HG03159 (cell line): ENCODE results near the gene GPR162.

Source experiments
- ATAC-seq: cut with Tn5 transposase; IDR thresholded peaks from one replicate; pipeline ENCODE4 v1.9.1; 2021; ENCODE audit warnings: mild to moderate bottlenecking, moderate library complexity; ENCODE audit not compliant: unreplicated experiment

GPR162 gene

DNA sequence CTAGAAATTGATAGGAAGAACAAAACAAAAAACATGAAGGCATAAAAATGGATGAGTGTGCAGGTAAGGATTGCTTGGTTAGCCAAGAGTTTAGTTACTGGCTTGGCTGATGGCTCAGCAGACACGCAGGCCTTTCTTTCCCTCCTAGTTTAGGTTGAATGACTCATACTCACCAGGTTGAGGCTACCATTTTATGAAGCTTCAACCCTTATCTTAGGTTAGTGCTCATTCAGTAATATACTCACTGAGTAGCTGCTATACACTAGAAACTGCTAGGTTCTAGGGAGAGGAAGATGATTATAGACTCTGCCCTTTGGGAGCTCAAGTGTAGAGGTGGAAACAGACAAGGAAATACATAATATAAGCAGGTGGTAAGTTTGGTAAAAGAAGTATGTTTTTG lies 12.6 kb downstream of the GPR162 start:
- ATAC-seq = no peak

GRCh38 chr12:6834873-6835272 lies 13.3 kb downstream of the GPR162 start:
- no peak for ATAC-seq

GRCh38 chr12:6836851-6837250 lies 15.2 kb downstream of the GPR162 start:
- no peak for ATAC-seq

DNA sequence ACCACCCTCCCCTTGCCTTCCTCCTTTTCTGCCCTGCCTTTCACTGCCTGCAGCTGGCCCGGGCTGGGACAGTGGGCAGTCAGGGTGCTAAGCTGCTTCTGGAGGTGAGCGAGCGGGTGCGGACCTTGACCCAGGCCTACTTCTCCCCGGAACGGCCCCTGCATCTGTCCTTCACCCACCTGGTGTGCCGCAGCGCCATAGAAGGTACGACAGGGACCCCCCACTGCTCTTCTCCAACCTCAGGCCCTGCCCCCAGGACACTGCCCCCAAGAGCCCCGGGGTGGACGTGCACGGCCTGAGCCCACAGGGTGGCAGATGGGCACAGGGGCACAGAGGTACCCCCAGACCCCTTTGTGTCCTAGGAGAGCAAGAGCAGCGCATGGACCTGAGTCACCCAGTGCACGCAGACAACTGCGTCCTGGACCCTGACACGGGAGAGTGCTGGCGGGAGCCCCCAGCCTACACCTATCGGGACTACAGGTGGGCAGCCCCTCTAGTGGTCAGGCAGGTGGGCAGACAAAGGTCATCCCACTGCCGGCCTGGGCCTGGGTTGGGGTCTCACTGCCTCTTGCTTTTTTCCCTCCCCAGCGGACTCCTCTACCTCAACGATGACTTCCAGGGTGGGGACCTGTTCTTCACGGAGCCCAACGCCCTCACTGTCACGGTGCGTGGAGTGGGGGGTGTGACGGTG lies 15.9 kb downstream of the GPR162 start:
- ATAC-seq = no peak

GRCh38 chr12:6838854-6839253 lies 17.2 kb downstream of the GPR162 start:
- ATAC-seq = no peak

DNA sequence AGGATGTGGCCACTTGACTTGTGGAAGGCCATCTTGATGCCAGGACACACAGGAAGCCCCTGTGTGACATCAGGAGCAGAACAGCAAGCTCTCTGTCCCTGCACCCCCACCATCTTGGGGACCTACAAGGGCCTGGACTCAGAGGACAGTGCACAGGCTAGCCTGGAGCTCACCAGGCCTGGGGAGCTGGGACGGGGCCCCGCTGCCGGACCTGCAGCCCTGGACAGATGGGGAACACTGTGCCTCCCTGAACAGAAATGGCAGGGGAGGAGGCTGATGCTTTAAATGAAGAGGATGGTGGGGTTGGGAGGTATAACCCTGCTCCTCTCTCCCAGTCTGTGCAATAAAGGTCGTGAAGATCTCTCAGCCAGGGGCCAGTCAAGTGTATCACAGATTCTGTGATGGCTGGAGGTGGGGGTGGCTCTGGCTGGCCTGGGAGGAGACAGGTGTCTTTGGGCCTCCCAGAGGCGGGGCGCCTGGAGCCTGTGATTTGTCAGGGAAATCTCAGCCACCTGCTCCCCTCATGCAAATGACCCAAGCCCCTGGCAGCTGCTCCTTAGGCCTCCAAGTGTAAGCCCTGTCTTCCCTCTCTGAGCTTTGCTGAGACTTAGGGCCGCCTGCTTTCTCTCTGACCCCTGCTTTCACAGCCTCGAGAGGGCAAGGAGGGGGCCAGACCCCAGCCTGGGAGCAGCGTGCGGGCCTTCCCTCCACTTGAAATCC lies 18.0 kb downstream of the GPR162 start:
- peak; percentile 75 for ATAC-seq

DNA sequence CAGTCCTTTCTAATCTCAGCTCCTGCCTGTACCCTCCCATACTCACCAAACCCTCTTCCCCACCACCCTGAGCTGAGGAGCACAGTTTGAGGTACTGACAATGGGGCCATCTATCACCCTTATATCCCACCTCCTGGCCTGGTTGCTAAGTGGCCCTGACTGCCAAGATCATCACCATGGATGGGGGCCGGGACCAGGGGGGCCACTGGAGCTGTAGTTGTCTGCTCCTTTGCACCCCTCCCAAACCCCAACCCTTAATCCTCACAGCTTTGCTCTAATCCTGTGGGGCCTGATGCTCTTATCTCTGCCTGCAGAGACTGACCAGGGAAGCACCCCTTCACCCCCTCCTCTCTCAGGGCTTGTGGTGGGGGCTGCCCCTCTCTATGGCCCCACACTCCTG lies 18.7 kb downstream of the GPR162 start:
- no peak for ATAC-seq

DNA sequence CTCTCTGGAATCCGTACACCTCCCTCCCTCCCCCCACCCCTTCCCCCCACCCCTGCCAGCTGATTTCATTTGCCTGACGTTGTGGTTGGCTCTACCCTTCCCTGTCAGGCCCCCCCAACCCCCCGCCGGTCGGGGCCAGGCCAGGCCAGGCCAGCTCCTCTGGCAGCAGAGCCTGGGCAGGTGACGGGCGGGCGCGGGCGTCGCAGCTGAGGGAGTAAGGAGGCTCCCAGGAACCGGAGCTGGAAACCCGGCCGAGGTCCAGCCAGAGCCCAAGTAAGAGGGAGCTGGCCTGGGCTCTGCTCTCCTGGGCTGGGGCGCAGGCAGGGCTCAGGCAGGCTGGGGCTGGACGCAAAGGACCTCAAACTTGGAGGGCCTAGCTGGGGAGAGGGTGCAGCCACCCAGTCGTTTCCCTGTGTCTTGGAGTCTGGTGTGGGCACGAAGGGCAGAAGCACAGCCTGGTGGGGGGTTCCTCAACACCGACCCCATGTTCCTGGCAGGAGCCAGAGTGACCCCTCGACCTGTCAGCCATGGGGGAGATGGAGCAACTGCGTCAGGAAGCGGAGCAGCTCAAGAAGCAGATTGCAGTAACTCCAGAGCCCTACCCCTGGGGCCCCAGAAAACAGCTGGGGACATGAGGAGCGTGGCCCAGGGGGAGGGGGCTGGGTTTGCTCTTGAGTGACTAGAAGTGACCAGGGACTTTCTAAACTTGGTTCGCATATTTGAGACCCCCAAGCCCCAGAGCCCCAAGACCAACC lies 19.3 kb downstream of the GPR162 start, which contains the start of gene GNB3:
Gene GNB3, plus strand, starts transcription at position 165 of the 755 bp plus-strand sequence. Its CDS starts 363 bp downstream, at position 528.
- ATAC-seq = no peak

GRCh38 chr12:6842075-6842474 lies 20.5 kb downstream of the GPR162 start:
- ATAC-seq = no peak

DNA sequence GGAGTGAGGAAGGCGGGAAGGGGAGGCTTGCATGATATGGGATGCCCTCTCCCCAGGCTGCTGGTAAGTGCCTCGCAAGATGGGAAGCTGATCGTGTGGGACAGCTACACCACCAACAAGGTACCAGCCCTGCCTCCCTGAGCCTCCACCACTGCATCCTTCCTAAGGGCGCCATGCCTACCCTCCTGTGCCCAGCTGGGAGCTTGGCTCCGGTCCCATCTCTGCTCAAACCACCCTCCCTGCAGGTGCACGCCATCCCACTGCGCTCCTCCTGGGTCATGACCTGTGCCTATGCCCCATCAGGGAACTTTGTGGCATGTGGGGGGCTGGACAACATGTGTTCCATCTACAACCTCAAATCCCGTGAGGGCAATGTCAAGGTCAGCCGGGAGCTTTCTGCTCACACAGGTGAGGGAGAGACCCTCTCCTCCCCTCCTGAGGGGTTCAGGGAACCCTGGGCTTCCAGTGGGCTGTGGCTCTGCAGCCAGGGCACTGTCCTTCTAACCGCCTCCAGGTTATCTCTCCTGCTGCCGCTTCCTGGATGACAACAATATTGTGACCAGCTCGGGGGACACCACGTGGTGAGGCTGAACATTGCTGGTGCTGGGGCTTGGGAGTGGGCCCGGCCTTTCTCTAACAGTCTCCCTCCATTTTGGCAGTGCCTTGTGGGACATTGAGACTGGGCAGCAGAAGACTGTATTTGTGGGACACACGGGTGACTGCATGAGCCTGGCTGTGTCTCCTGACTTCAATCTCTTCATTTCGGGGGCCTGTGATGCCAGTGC lies 21.7 kb downstream of the GPR162 start:
- no peak for ATAC-seq

- ATAC-seq = no peak
These were observed 23.8 kb downstream of the GPR162 start for GRCh38 chr12:6845395-6845794.

DNA sequence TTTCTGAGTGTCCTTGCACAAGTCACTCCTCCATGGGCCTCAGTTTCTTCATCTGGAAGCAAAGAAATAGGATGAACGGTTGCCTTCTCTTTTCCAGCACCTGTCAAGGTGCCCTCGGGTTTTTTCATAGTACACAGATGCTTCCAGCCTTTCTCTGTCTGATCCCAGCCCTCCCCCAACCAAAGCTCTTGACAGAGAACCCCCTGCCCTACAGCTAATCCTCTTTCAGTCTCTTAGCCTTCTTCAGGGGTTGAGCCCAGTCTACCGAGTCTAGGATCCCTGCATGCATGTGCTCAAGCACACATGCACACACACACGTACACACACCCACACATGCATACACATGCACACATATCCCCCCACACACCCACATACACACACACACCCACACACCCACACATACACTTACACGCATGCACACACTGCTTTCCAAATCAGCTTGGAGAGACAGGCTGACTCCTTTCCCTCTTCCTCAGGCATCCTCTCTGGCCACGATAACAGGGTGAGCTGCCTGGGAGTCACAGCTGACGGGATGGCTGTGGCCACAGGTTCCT lies 24.8 kb downstream of the GPR162 start:
- ATAC-seq = no peak

GRCh38 chr12:6847676-6848075 lies 26.1 kb downstream of the GPR162 start:
- ATAC-seq = no peak

DNA sequence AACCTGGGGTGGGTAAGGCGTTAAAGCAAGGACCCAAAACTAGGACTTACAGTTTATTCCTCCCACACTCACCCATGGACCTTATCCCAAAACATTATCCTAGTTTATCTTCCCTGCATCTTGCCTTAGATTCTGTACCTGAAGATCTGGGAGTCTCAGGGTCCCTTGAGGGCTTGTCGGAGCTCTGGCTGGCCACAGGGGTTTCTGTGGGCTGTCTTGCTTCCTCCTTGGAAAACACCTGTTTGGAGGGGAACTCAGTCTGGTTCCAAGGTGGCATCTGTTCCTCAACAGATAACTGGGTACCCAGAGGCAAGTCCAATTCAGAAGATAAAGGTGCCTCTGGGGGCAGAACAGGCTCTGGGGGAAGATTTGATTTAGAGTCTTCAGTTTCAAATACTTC lies 27.8 kb downstream of the GPR162 start:
- ATAC-seq = no peak

GRCh38 chr12:6849976-6850560 lies 28.4 kb downstream of the GPR162 start:
- ATAC-seq = no peak

DNA sequence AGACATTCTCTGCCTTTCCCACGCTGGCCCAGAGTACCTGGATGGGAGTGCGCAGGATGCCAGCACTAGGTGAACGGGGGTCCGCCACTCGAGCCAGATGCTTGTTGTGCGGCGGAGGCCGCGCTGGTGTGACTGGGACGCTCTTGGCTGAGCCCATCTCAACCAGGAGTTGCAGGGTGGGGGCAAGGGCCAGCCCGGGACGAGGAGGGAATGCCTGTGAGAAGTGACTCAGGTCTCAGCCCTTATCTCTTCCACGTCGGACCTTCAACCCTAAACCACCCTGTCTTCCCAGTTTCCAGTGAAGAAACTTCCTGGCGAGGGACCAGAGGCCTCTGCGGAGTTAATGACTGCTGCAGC lies 29.2 kb downstream of the GPR162 start:
- no peak for ATAC-seq

DNA sequence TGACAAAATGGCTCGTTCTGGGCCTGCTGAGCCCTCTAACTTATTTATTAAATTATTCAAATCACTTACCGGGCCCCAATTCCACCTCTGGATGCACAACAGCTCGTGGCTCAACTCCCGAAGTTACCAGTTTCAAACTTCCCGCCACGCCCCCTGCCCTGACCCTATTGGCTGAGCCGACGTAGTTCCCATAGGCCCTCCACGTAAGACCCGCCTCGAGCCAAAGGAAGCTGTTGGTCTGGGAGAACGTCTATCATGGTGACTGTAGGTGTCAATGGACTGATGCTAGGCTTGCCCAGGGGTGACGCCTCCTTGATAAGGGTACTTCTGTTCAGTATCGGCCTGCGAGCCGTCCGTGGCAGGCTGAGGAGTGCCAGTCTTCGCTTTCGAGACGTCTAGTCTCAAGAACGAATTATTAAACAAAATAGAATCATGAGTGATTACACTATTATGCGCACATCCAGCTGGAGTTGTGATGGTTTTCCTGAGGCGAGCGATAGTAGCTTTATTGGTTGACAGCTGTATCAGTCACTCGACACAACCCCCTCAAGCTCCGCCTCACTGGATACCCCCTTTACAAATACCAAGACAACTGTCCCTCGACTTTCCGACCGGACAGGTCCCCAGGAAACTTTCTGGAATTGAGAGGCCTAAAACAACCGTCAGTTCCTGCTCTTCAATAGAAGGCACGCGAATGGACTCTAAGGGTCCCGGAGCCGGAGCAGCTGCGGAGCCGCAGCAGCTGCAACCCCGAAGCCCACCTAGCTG lies 29.7 kb downstream of the GPR162 start, which contains the start of gene CDCA3:
Gene CDCA3, minus strand, starts transcription at position 134 of the 768 bp plus-strand sequence. CDS start 334 bp downstream, outside the sequence.
- peak; percentile 59 for ATAC-seq

- ATAC-seq = peak; percentile 68
These were observed 30.5 kb downstream of the GPR162 start, which contains the start of gene USP5 for GRCh38 chr12:6851921-6852650. Gene USP5 (plus strand): TSS chr12:6852150. CDS start chr12:6852180, 30 bp downstream.
